C4-2B (cell line): ENCODE data around the gene SNTG2.

Experiments used
- CTCF ChIP-seq: fragments of 450-650 bp; conservative IDR thresholded peaks from 2 replicates; pipeline ENCODE4 v1.5.1; 2017; ENCODE audit warnings: mild to moderate bottlenecking
- ZFX ChIP-seq: fragments of 450-650 bp; IDR thresholded peaks from 2 replicates; pipeline ENCODE4 v1.6.1; 2017

GRCh38 chr2:1272835-1273234, 322.2 kb downstream of the SNTG2 start:
- TF ChIP-seq CTCF (no peak), ZFX (no peak)
